Cardiac muscle cell (in vitro differentiated cells and primary cell): ENCODE data around the gene SYNPO. TPM values are rescaled to one million over a fixed set of nuclear protein-coding genes. Genes with fewer than 3 reads are reported as not detected.

ENCODE experiments used
- DNase-seq, 2 donors: peaks; one replicate each; pipeline versions ENCODE4 v3.0.0 to v3.0.0-alpha.2; 2010 to 2017; ENCODE audit warnings: low read depth in 1 of 2, low spot score in 1 of 2
- H3K27ac ChIP-seq: fragments of 200-600 bp; sonication (generic); 2 replicates; pipeline ENCODE4 v1.5.1; 2016
- H3K27me3 ChIP-seq: fragments of 200-600 bp; sonication (generic); 2 replicates; pipeline ENCODE4 v1.6.0; 2016; ENCODE audit warnings: control low read depth
- H3K36me3 ChIP-seq: fragments of 200-600 bp; sonication (generic); 2 replicates; pipeline ENCODE4 v1.5.1; 2016; ENCODE audit warnings: control low read depth
- H3K4me1 ChIP-seq: fragments of 200-600 bp; sonication (generic); 2 replicates; pipeline ENCODE4 v1.8.1; 2017; ENCODE audit warnings: low read depth, mild to moderate bottlenecking, mixed run types
- H3K4me3 ChIP-seq: fragments of 200-600 bp; sonication (generic); 2 replicates; pipeline ENCODE4 v1.5.1; 2016; ENCODE audit warnings: mild to moderate bottlenecking
- H3K9me3 ChIP-seq: fragments of 200-600 bp; sonication (generic); 2 replicates; pipeline ENCODE4 v1.5.1; 2017; ENCODE audit warnings: low read depth, mild to moderate bottlenecking, control low read depth
- CTCF ChIP-seq: IDR thresholded peaks from 2 replicates; pipeline ENCODE4 v1.5.1; 2012; ENCODE audit warnings: low read depth, mild to moderate bottlenecking, low read length
- polyA plus RNA-seq: library from polyadenylated mRNA; unstranded; fragments of >200 nt; fragmentation: Nextera tagmentation; extraction: Ambion mirVana; gene quantifications from 2 replicates; pipeline ENCODE4 v1.2.1, GENCODE V29; 2016
- total RNA-seq: library from RNA; depleted of rRNA; stranded (reverse); fragments of >200 nt; gene quantifications from 2 replicates; pipeline ENCODE4 v1.2.3, GENCODE V29; 2016

SYNPO gene
- total and polyA plus RNA-seq, 2 experiments from 2014 or later, result 1.1 to 2.7 TPM

GRCh38 chr5:150638053-150638444 lies 2.4 kb upstream of the SYNPO start:
- Histone ChIP-seq H3K4me3 (no peak overlapping the region), H3K4me1 (peaks cover 17% of the 10 kb centered on the region), H3K9me3 (no peaks in the 10 kb centered on the region), H3K27me3 (no peaks in the 10 kb centered on the region), H3K36me3 (no peaks in the 10 kb centered on the region), H3K27ac (peak overlapping the region; percentile 24)
- no peak for TF ChIP-seq CTCF
- no peak for DNase-seq

- DNase-seq, result no peak
- Histone ChIP-seq H3K4me3 (no peak overlapping the region), H3K27me3 (no peaks in the 10 kb centered on the region), H3K27ac (peak overlapping the region; percentile 5), H3K9me3 (no peaks in the 10 kb centered on the region), H3K36me3 (no peaks in the 10 kb centered on the region), H3K4me1 (peaks cover 19% of the 10 kb centered on the region)
- TF ChIP-seq CTCF, result no peak
Observed at GRCh38 chr5:150638488-150639376, 1.7 kb upstream of the SYNPO start.

GRCh38 chr5:150639377-150639692 lies 1.1 kb upstream of the SYNPO start:
- no peak for TF ChIP-seq CTCF
- H3K9me3 ChIP-seq, result no peaks in the 10 kb centered on the region
- H3K27me3 ChIP-seq, result no peaks in the 10 kb centered on the region
- H3K4me3 ChIP-seq, result no peak overlapping the region
- no peak overlapping the region for H3K27ac ChIP-seq
- no peak for DNase-seq
- H3K4me1 ChIP-seq, result peaks cover 22% of the 10 kb centered on the region
- H3K36me3 ChIP-seq, result no peaks in the 10 kb centered on the region

DNA sequence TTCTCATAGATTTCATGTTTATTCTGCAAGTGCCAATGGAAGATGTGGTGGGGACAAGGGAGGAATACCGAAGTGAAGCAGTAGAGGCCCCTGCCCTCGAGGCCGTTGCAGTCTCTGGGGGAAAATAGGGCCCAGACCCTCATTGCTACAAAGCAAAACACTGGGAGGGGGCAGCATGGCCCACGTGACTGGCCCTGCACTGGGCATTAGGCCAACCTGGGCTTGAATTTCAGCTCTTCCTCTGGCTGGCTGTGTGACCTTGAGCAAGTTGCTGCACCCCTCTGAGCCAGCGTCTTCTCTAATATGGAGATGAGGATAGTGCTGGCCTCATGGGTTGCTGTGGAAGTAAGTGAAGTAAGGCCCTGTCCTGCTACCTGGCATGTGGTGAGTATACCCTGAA lies 709 bp upstream of the SYNPO start:
- H3K9me3 ChIP-seq, result no peaks in the 10 kb centered on the region
- no peaks in the 10 kb centered on the region for H3K36me3 ChIP-seq
- H3K27ac ChIP-seq, result no peak overlapping the region
- no peaks in the 10 kb centered on the region for H3K27me3 ChIP-seq
- peak in 1 of 2 donors; percentile 52 for DNase-seq
- peaks cover 26% of the 10 kb centered on the region for H3K4me1 ChIP-seq
- no peak overlapping the region for H3K4me3 ChIP-seq
- no peak for TF ChIP-seq CTCF

DNA sequence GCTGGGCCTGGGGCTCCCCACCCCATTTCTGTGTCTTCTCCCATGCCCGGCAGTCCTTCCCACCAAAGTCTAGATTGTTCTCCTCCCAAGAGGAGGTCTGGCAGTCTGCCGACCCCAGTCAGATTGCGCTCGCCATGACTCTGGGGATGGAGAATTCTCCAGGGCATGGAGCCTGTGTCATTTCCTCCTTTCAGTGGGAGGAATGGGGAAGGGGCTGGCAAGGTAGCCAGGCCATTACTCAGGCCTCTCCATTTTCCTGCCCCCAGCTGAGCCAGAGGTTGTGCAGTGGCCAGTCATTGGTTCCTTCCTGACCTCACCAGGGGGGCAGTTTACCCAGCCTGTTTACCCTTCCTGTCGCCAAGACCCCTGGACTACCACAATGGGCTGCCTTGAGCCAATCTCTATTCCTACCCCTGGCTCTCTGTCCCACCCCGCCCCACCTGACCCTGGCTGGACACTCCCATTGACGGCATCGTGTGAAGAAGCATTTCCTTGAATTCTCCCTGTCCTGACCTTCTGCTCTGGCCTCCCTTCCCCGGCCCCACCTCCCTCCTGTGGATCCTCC lies 628 bp downstream of the SYNPO start:
- H3K4me1 ChIP-seq, result peaks cover 37% of the 10 kb centered on the region
- TF ChIP-seq CTCF, result no peak
- no peaks in the 10 kb centered on the region for H3K27me3 ChIP-seq
- no peak overlapping the region for H3K4me3 ChIP-seq
- no peaks in the 10 kb centered on the region for H3K36me3 ChIP-seq
- no peaks in the 10 kb centered on the region for H3K9me3 ChIP-seq
- DNase-seq, result peak in 1 of 2 donors; percentile 95
- no peak overlapping the region for H3K27ac ChIP-seq
